Measurements from ENCODE around the gene NT5C.

GRCh38 chr17:75174996-75175395 lies 43.5 kb upstream of the NT5C start:
- TF ChIP-seq, protein P1, sequence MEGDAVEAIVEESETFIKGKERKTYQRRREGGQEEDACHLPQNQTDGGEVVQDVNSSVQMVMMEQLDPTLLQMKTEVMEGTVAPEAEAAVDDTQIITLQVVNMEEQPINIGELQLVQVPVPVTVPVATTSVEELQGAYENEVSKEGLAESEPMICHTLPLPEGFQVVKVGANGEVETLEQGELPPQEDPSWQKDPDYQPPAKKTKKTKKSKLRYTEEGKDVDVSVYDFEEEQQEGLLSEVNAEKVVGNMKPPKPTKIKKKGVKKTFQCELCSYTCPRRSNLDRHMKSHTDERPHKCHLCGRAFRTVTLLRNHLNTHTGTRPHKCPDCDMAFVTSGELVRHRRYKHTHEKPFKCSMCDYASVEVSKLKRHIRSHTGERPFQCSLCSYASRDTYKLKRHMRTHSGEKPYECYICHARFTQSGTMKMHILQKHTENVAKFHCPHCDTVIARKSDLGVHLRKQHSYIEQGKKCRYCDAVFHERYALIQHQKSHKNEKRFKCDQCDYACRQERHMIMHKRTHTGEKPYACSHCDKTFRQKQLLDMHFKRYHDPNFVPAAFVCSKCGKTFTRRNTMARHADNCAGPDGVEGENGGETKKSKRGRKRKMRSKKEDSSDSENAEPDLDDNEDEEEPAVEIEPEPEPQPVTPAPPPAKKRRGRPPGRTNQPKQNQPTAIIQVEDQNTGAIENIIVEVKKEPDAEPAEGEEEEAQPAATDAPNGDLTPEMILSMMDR (IDR thresholded peaks at IDR 0.05; ENCODE audit: low read depth, low read length, missing input control), result no peak
- TF ChIP-seq GABPA (IDR thresholded peaks at IDR 0.05 in 1 of 2, conservative IDR thresholded peaks at IDR 0.05 in 1 of 2) (no peak), TAF1 (conservative IDR thresholded peaks at IDR 0.05) (no peak), JUND (IDR thresholded peaks at IDR 0.05) (no peak), FOXA1 (IDR thresholded peaks at IDR 0.05) (no peak), RAD21 (IDR thresholded peaks at IDR 0.05) (no peak), MAX (IDR thresholded peaks at IDR 0.05) (no peak), HNF4G (IDR thresholded peaks at IDR 0.05) (no peak), EGR1 (IDR thresholded peaks at IDR 0.05; ENCODE audit: low read depth in 2 of 2) (no peak)
- TF ChIP-seq, protein P2, sequence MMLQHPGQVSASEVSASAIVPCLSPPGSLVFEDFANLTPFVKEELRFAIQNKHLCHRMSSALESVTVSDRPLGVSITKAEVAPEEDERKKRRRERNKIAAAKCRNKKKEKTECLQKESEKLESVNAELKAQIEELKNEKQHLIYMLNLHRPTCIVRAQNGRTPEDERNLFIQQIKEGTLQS (IDR thresholded peaks at IDR 0.05), result no peak
- TF ChIP-seq, protein P3, sequence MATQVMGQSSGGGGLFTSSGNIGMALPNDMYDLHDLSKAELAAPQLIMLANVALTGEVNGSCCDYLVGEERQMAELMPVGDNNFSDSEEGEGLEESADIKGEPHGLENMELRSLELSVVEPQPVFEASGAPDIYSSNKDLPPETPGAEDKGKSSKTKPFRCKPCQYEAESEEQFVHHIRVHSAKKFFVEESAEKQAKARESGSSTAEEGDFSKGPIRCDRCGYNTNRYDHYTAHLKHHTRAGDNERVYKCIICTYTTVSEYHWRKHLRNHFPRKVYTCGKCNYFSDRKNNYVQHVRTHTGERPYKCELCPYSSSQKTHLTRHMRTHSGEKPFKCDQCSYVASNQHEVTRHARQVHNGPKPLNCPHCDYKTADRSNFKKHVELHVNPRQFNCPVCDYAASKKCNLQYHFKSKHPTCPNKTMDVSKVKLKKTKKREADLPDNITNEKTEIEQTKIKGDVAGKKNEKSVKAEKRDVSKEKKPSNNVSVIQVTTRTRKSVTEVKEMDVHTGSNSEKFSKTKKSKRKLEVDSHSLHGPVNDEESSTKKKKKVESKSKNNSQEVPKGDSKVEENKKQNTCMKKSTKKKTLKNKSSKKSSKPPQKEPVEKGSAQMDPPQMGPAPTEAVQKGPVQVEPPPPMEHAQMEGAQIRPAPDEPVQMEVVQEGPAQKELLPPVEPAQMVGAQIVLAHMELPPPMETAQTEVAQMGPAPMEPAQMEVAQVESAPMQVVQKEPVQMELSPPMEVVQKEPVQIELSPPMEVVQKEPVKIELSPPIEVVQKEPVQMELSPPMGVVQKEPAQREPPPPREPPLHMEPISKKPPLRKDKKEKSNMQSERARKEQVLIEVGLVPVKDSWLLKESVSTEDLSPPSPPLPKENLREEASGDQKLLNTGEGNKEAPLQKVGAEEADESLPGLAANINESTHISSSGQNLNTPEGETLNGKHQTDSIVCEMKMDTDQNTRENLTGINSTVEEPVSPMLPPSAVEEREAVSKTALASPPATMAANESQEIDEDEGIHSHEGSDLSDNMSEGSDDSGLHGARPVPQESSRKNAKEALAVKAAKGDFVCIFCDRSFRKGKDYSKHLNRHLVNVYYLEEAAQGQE (IDR thresholded peaks at IDR 0.05), result no peak

Measured in liver (tissue), 3 donors.